ENCODE data around the gene ALX4. TPM values are rescaled to one million over a fixed set of nuclear protein-coding genes. Genes with fewer than 3 reads are reported as not detected.

The ALX4 gene
- total and polyA plus RNA-seq, 2 of the 8 experiments (the other 6 are each of a cell fraction or from before 2014, with no cell fraction given), result not detected

GRCh38 chr11:44217432-44217831 lies 92.5 kb downstream of the ALX4 start:
- Histone ChIP-seq H3K18ac (ENCODE audit: extremely low read depth, low read length) (no peak overlapping the region), H3K14ac (ENCODE audit: insufficient read length) (no peak overlapping the region), H2BK120ac (replicated peaks; ENCODE audit: low read depth, low read length) (no peak overlapping the region), H3K23ac (ENCODE audit: insufficient read length) (no peak overlapping the region), H3K4me3 (ENCODE audit: extremely low read depth in 1 of 4, insufficient read depth in 2 of 4, low read depth in 3 of 4, low read length in 4 of 4) (no peak overlapping the region), H4K91ac (replicated peaks; ENCODE audit: insufficient read length, low read length) (no peak overlapping the region), H4K5ac (ENCODE audit: insufficient read length, low read depth, low read length) (no peak overlapping the region), H2AFZ (ENCODE audit: low read length) (no peak overlapping the region), H2BK15ac (ENCODE audit: low read length) (no peak overlapping the region), H2AK5ac (ENCODE audit: low read depth, low read length) (no peak overlapping the region), H3K4me1 (replicated peaks in 1 of 4; ENCODE audit: control insufficient read depth in 3 of 4, insufficient read depth in 4 of 4, low read length in 3 of 4) (no peaks in the 10 kb centered on the region), H3K27ac (ENCODE audit: low read depth, low read length) (no peak overlapping the region), H4K20me1 (replicated peaks in 1 of 2; ENCODE audit: control insufficient read depth in 1 of 2, insufficient read depth in 2 of 2, low read length in 2 of 2) (no peaks in the 10 kb centered on the region), H3K36me3 (ENCODE audit: control insufficient read depth in 2 of 4, insufficient read depth in 4 of 4, low read length in 3 of 4) (no peaks in the 10 kb centered on the region), H4K8ac (ENCODE audit: extremely low read depth, insufficient read depth, low read length) (no peak overlapping the region), H3K23me2 (ENCODE audit: low read depth, low read length) (no peaks in the 10 kb centered on the region), H3K4ac (replicated peaks; ENCODE audit: insufficient read length, low read depth, low read length) (no peak overlapping the region), H3K9ac (replicated peaks in 1 of 4; ENCODE audit: extremely low read depth in 1 of 4, low read depth in 3 of 4, low read length in 3 of 4) (no peak overlapping the region), H3K79me1 (ENCODE audit: low read depth, low read length) (no peaks in the 10 kb centered on the region), H3K4me2 (ENCODE audit: insufficient read depth in 1 of 2, low read depth in 2 of 2, low read length in 2 of 2) (no peak overlapping the region), H3K56ac (replicated peaks; ENCODE audit: insufficient read length, low read depth, low read length) (no peak overlapping the region), H2BK12ac (ENCODE audit: low read depth, low read length) (no peak overlapping the region), H2BK20ac (ENCODE audit: low read length) (no peak overlapping the region), H3K9me3 (ENCODE audit: insufficient read depth in 2 of 2, low read depth in 1 of 2, low read length in 1 of 2) (0 out of 4 replicates have a peak, but pooled peaks cover 0 to 3% of the 10 kb centered on the region in 2 experiments), H3K79me2 (ENCODE audit: control insufficient read depth in 1 of 2, insufficient read depth in 2 of 2, low read length in 2 of 2) (no peaks in the 10 kb centered on the region), H3K27me3 (replicated peaks in 1 of 4; ENCODE audit: control insufficient read depth in 3 of 4, extremely low read depth in 1 of 4, insufficient read depth in 3 of 4, low read length in 3 of 4) (no peaks in the 10 kb centered on the region), H2BK5ac (ENCODE audit: low read depth, low read length) (no peak overlapping the region)
- CTCF ChIA-PET (ENCODE audit: partially characterized antibody), result interaction anchor here (1.0 to 1.6 kb wide), 3 partner anchors 9 to 84 kb away, joined by 3 to 6 read pairs (median 4); no protein-coding TSS in a partner anchor
- TF ChIP-seq CBX8 (IDR thresholded peaks at IDR 0.05; ENCODE audit: borderline replicate concordance, low read depth, low read length), result no peak
- TF ChIP-seq TCF12 (IDR thresholded peaks at IDR 0.05; ENCODE audit: low read depth, low read length), result no peak
- no peak for TF ChIP-seq GABPA (IDR thresholded peaks at IDR 0.05; ENCODE audit: borderline replicate concordance, insufficient read depth, low read length)
- TF ChIP-seq SIN3A (conservative IDR thresholded peaks at IDR 0.05 in 1 of 2, IDR thresholded peaks at IDR 0.05 in 1 of 2; ENCODE audit: low read depth in 1 of 2, low read length in 2 of 2), result no peak
- TF ChIP-seq MAFK (IDR thresholded peaks at IDR 0.05; ENCODE audit: low read depth, low read length), result no peak
- no peak for TF ChIP-seq BACH1 (IDR thresholded peaks at IDR 0.05; ENCODE audit: low read length)
- no peak for TF ChIP-seq NRF1 (IDR thresholded peaks at IDR 0.05; ENCODE audit: low read depth, low read length)
- no peak for TF ChIP-seq E2F6 (IDR thresholded peaks at IDR 0.05)
- TF ChIP-seq RNF2 (IDR thresholded peaks at IDR 0.05; ENCODE audit: borderline replicate concordance, low read depth, low read length, missing control alignments, poor library complexity, severe bottlenecking), result no peak
- TF ChIP-seq KDM1A (IDR thresholded peaks at IDR 0.05; ENCODE audit: borderline replicate concordance, low read length), result no peak
- no peak for TF ChIP-seq HDAC6 (IDR thresholded peaks at IDR 0.05; ENCODE audit: low read depth, low read length)
- WGBS, 2 experiments (ENCODE audit: extremely low coverage in 1 of 2, insufficient coverage in 1 of 2, insufficient read length in 1 of 2, insufficient replicate concordance in 2 of 2, low coverage in 1 of 2, low lambda C conversion rate in 2 of 2, missing lambda C conversion rate in 1 of 2), result 87% methylated on average over 1 of the region's 1 CpG; no CpG with 5 or more reads in 1 of the 2 experiments
- FAIRE-seq (no peak), DNase-seq (ENCODE audit: low read depth in 1 of 2, low spot score in 2 of 2) (no peak)
- POLR2A ChIA-PET (ENCODE audit: partially characterized antibody), result interaction anchor here (0.7 to 1.2 kb wide), 2 partner anchors 33 to 125 kb away, joined by 3 to 4 read pairs; no protein-coding TSS in a partner anchor
